ENCODE data around the gene DTX1.

The DTX1 gene

DNA sequence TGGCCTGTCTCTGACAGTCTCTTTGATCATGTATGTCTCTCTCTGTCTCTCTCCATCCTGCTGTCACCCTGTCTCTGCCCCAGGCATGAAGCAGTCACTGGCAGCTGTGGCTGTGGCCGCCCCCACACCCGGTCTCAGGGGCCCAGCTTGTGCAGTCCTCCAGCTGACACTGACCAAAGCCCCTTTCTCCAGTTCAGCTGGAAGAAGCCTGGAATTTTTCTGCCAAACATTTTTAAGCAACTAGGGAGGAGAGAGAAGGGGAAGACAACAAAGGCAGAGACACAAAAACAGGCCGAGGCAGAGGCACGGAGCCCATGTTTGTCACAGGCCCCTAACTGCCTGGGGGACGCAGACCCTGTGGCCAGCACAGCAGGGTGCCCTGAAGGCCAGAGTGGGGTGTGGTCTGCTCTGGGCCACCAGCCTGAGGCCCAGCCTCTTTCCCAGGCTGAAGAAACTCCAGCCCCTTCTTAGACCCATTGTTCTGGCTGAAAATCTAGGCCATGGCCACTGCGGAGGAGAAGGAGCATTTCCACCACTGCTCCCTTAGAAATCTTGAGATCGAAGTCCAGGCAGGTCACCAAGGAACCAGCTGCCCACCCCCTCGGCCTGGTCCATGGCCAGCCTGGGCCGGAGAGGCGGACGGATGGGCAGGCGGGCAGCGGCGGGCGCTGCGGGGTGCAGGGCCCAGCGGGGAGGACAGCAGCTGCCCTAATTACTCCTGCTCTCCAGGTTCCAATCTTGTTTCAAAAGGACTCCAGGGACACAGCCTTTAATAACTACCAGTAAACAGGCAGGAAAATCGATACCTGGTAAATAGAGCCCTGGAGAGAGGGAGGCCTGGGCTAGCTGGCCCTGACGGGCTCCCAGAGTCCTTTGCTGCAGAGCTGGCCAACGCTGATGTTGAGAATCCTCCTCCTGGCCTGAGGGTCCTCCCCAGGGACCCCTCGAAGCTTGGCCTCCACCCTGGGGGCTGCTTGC is 14.9 kb downstream of the DTX1 start:
- no peak for DNase-seq

DNA sequence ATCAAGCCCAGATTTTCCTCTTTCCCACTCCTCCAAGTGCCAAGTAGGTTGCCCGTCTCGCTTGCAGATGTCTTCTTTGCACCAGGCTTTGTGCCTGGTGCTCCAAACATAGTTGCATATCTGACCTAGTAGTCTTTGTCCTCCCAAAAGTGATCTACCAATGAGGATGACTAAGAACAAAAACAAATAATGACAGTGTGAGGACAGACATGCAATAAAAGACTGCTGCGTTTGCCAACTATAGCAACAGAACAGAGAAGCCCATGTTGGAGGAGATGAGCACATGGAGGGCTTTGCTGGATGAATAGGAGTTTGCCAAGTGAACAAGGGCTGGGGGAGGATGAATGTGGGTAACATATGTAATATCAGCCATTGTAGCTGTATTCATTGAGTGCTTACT is 15.6 kb downstream of the DTX1 start:
- peak; percentile 17 for DNase-seq

DNA sequence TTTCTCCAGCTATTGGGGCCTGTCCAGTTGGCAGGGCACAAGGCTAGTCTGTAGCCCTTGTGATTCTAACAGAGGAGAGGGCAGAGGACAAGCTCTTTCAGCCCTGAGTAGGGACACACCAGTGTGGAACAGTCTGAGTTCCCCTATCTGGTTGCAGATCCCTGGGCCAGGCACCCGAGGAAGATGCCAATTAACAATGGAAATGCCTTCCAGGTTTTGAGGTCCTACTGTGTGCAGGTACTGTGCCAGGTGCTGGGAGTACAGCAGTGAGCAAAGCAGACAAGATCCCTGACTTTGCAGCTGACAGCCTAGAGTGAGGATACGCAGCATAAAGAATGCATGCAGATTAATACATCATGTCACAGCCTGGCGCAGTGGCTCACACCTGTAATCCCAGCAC is 17.1 kb downstream of the DTX1 start:
- DNase-seq, result no peak

DNA sequence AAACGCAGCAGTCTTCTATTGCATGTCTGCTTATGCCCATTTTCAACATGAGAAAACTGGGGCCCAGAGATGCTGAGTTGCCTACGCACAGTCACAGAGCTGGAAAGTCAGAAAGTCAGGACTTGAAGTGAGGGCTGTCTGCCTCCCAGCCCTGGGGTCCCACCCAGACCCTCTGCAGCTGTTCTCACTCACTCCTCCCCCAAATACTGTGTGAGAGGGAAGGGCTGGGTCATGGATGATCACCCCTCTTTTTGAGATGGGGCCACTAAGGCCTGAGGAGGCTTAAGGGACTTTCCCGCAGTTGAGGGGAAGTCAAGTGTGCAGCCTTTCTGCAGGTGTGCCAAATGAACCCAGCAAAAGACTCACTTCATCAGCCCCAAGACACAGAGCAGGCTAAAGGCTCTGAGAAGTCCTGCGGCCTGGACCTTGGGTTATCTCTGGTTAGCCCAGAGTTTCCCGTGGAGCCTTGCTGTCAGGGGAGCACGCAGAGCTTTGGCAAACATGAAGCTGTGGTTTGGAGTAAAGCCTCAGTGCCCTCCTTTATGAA is 18.7 kb downstream of the DTX1 start:
- DNase-seq, result no peak

DNA sequence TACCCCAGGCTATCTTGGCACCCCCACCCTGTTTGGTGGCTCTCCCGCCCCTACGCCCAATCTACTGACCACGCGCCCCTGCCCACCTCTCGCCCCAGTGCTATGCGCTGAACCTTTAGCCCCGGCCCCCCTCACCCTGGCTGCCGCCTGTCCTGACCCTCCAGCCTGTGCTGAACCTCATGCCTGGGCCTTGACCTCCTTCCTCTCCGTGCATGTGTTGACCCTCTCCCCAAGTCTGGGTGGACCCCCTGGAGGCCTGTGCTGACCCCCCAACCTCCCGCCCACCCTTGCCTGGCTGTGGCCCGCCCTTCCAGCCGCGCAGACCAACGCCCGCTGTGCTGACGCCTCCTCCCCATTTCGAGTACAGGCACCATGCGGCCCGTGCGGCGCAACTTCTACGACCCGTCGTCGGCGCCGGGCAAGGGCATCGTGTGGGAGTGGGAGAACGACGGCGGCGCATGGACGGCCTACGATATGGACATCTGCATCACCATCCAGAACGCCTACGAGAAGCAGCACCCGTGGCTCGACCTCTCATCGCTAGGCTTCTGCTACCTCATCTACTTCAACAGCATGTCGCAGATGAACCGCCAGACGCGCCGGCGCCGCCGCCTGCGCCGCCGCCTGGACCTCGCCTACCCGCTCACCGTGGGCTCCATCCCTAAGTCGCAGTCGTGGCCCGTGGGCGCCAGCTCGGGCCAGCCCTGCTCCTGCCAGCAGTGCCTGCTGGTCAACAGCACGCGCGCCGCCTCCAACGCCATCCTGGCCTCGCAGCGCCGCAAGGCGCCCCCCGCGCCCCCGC is 20.7 kb downstream of the DTX1 start:
- DNase-seq, result no peak

DNA sequence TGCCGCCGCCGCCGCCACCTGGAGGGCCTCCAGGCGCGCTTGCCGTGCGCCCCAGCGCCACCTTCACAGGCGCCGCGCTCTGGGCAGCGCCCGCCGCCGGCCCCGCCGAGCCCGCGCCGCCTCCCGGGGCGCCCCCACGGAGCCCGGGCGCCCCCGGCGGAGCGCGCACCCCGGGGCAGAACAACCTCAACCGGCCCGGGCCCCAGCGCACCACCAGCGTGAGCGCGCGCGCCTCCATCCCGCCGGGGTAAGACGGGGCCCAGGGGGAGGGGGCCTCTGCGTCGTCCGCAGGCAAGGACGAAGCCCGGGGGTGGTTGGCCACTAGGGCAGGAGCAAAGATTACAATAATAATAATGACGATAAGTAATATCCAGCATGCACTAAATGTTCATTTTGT is 21.3 kb downstream of the DTX1 start:
- DNase-seq, result no peak

DNA sequence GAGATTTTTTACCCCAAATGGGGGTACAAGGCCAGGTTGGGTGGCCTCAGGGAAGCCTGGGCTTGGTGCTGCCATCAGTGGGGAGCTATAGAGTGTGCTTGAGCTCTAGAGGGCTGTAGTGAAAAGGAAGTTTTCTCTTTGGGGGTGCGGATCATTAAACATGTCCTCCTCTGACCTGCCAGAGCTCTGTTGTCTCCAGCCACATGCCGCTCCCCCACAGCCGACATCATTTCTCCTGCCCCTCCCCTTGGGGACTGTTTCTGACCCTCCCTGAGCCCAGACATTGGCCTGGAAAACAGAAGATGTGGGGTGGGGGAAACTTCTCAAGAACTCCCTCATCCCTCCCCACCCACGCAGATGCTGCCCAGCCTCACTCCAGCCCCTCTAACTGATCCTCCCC is 25.3 kb downstream of the DTX1 start:
- DNase-seq, result no peak

DNA sequence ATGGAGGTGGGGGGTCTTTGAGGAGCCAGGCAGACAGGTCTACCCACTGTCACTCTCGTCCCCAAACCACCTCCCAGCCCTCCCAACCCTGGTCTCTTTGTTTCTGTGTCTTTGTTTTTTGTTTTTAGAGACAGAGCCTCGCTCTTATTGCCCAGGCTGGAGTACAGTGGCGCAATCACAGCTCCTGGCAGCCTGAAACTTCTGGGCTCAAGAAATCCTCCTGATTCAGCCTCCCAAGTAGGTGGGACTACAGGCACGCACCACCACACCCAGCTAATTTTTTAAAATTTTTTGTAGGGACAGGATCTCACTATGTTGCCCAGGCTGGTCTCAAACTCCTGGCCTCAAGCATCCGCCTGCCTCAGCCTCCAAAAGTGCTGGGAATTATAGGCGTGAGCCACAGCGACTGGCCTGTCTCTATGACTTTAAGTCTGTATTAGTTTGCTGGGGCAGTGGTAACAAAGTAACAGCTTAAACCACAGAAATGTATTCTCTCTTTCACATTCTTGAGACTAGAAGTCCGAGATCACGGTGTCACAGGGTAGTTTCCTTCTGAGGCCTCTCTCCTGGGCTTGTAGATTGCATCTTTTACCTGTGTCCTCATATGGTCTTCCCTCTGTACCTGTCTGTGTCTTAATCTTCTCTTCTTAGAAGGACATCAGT is 26.1 kb downstream of the DTX1 start:
- no peak for DNase-seq

DNA sequence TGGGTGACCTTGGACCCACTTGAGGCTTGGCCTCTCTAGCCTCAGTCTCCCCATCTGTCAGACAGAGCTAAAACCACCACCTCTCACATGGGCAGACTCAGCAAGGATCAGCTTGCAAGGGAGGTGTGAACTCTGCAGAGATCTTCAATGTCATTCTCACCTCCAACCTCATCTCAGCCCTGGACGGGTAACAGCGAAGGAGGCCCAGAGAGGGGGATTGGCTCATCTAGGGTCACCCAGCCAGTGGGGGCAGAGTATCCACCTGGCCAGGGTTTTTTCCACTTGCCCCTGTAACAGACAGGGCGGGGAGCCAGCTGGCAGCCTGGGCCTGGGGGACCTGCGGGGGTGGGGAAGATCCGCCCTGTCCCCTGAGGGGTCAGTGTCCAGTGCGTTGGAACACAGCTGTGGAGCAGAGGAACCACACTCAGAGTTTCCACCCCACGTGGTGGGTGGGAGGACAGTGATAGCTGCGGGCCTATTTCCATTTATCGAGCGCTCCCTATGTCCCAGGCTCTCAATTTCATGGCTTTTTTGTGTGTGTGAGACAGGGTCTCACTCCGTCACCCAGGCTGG is 27.4 kb downstream of the DTX1 start:
- DNase-seq, result no peak

DNA sequence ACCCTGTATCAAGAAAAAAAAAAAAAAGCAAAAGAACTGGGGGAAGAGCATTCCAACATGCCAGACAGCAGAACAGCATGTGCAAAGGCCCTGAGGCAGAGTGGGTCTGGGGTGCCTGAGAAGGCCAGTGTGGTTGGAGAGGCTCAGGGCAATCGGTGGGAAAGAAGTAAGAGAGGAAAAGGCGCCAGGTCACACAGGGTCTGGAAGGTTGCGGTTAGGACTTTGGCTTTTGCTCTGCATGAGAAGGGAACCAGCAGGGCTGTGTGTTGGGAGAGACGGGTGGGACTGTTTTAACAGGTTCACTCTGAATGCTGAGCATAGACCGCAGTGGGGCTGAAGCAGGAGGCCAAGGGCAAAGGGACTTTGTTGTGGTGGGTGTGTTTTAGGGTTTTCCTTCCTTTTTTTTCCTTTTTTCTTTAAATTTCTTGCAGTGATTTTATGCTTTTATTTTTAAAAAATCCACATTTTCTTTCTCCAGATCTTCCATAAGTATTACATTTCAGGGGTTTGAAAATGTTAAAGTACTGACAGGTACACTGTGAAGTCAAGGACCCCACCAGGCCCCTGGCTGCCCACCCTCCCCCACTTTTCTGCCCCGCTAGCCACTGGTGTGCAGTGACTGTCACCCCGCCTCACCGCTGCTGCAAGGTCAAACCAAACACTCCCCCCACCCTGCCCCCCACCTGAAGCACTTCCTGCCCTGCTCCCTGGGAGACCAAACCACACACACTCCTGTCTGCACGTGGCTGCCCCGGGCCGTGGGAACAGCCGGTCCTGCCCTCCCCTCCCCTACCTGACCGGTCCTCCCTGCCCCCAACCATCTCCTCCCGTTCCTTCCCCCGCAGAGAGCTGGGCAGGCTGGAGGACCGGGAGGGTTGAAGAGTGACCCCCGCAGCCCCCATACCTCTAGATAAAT is 30.0 kb downstream of the DTX1 start:
- DNase-seq, result no peak

DNA sequence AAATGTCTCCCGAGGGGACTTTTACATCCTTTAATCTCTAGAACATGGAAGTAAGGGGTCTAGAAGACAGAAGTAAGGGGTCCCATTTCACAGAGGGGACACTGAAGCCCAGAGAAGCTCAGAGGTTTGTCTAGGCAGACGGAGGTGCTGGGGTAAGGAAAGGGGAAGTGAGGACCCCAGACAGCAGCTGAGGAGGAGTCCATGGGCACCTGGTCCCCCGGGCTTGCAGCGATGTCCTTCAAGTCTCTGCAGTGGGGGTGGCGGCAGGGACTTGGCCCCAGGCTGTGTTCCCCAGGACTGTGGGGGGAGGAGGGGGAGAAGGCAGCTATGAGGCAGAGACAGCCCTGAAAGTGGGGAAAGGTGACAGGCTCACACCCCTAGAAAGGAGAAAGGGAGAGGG is 30.7 kb downstream of the DTX1 start:
- no peak for DNase-seq

DNA sequence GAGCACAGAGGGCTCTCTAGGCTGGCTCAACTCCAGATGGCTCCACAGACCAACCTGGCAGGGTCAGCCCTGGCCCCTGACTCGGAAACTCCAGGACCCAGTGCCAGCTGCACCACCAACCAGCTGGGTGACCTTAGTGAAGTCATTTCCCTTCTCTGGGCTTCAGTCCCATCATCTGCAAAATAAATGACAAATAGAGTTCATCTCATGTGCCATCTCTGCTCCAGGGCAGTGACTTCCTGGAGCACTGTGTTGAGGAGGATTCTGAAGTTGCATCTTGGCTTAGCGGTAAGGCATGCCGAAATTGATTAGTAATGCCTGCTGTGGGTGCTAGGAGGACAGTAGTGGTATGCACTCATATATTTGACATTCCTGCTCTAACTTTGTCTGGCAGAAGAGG is 31.5 kb downstream of the DTX1 start:
- DNase-seq, result no peak

DNA sequence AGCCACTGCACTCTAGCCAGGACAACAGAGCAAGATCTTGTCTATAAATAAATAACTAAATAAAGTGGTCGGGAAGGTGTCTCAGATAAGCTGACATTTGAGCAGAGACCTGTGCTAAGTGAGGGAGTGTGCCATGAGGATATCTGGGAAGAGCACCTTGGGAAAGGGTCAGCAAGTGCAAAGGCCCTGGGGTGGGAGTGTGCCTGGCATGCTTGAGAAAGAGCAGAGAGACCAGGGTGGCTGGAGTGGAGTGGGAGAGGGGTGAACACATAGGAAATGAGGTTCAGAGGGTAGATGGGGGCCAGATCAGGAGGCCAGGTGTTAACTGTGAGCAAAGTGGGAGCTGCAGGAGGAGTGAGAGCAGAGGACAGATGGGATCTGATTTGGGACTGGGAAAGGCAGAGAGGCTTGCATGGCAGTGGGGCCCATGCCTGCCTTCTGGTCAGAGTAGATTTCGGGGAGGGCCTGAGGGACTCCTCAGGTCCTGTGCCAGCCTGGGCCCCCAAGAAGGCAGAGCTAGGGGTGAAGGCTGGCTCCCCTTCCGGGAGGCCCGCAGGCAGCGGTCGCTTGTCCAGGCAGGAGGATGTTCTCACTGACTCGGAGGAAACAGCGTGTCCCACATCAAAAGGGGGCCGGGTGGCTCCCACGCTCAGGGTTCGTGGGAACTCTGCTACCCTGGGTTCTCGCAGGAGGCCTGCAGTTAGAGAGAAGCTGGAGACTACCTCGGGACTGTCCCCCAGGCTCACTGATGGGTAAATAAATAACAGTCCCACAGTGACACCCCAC is 32.6 kb downstream of the DTX1 start:
- no peak for DNase-seq

DNA sequence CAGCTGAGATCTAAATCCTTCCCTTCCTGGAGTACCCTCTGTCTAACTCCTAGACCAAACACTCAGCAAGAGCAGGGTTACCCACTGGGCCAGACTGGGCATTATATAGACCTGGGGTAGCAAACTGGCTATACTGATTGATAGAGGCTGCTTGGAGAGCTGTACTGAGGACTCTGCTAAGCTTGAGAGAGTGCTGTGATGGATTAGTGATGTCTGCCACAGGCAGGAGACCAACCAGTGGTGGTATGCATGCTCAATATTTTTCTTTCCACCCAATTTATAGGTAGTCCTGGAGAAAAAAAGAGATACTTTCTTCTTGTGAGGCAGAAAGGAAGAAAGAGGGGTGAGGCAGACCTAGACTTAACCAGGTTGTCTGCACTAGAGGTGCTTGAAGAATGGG is 33.3 kb downstream of the DTX1 start:
- DNase-seq, result no peak

DNA sequence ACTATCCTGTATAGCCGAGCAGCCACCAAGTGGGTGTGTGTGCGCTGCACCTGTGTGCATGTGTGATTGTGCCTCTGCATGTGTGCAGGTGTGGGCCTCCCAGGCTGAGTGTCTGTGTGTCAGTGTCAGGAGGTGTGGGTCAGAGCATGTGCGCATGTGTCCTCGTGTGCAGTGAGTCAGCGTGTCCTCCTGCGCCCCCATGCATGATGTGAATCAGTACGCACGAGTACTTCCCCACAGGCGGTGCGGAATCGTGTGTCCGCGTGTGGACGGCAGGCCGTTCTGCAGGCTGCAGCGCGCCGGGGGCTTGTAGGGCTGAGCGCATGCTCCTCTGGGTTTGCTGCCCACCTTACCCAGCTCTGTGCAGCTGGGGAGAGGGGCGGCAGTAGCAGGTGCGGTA is 34.2 kb downstream of the DTX1 start:
- no peak for DNase-seq

DNA sequence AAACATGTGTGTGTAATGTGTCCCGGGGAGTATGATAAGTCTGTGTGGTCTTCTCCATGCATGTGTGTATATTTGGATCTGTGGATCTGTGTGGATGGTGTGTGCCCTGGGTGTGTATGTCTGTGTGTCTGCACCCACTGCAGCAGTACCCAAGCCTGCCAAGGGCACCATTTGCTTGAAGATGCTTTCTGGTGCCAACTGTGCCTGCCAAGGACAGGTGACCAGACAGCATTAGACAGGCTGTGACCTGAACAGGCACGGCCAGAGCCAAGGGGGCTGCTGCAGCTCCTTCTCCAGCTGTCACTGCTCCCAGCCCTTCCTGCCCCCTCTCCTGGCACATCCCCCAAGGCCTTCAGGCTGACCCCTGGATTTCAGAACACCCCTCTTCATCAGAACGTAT is 35.0 kb downstream of the DTX1 start:
- DNase-seq, result no peak

DNA sequence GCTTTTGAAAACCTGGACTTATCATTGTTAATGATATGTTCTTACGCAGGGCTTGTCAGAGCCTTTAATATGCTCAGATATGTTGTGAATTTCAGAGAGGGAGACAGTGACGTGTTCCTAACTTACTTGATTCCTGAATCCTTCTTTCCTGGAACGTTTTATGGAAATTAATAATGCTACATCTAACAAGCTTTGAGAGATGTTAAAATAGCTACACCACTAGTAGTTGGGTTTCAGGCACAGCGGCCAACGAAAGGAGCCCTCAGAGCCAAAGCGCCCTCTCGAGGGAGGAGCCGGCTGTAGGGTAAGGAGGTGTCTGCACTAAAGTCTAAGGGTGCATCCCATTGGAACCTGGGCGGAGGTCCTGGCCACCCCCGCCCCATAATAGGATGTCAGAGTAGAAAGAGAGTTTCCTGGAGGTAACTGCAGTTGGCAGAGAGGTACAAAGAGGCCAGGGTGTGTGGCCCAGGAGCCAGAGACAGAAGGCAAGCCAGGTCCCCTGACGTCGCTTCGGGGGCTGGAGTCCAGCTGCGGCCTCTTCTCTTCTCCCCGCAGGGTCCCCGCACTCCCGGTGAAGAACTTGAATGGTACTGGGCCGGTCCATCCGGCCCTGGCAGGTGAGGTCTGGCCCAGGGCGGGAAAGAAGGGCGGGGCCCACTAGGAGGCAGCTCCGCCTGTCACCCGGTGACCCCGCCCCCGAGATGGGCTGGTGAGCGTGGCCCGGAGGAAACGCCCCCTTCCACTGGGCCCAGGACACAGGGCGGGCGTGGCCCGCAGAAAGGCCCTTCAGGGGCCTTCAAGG is 36.3 kb downstream of the DTX1 start:
- DNase-seq, result no peak

DNA sequence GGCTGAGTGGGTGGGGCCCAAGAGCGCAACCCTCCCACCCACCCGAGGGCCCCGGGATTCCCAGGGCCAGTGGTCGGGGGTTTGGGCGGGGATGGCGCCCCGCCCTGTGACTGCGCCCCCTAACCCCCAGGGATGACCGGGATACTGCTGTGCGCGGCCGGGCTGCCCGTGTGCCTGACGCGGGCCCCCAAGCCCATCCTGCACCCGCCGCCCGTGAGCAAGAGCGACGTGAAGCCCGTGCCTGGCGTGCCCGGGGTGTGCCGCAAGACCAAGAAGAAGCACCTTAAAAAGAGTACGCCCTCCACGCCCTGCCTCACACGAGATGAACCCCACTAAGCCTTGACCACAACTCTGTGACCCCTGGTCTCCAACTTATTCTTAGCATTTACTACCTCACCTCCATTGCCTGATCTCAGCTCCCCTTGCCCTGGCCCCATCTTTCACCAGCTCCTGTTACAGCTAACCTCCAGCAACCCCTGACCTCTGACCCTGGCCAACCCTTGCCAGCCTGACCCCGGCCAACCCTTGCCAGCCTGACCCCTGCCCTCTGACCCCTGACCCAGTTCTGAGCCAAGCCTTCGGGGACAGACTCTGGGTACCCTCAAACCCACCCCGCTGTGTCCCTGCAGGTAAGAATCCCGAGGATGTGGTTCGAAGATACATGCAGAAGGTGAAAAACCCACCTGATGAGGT is 37.0 kb downstream of the DTX1 start:
- no peak for DNase-seq

DNA sequence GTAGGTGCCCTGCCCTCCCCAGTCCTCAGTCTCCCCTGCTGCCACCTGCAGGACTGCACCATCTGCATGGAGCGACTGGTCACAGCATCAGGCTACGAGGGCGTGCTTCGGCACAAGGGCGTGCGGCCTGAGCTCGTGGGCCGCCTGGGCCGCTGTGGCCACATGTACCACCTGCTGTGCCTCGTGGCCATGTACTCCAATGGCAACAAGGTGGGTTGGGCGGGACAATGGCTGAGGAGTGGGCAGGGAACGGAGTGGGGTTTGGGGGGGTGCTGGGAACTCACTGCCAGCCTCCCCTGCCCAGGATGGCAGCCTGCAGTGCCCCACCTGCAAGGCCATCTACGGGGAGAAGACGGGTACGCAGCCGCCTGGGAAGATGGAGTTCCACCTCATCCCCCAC is 38.2 kb downstream of the DTX1 start:
- DNase-seq, result no peak

Measured in HCEC 1CT (cell line).